MCF 10A (cell line): ENCODE results near the gene DDX59. TPM values are rescaled to one million over a fixed set of nuclear protein-coding genes. Genes with fewer than 3 reads are reported as not detected.

ENCODE experiments used
- BruUV-seq: library from RNA; stranded (reverse); fragments of 400-500 nt; replicated peaks from 2 replicates; lab custom pipeline; 2021; lab: Mats Ljungman, UMichigan
- CTCF ChIA-PET: fragments of 300-600 bp; sonication (Branson Sonifier 250); formaldehyde crosslinking; extraction: SDS; loops from one replicate; lab custom pipeline; 2021; ENCODE audit warnings: antibody characterized with exemption, inconsistent platforms; lab: Yijun Ruan, JAX
- POLR2A ChIA-PET: fragments of 300-600, 350-650 bp; sonication (Branson Sonifier 250); formaldehyde crosslinking; extraction: SDS; loops from one replicate; lab custom pipeline; 2020; ENCODE audit warnings: antibody characterized with exemption, inconsistent platforms; lab: Yijun Ruan, JAX
- DNase-seq: peaks from one replicate; pipeline ENCODE4 v3.0.0-alpha.2; 2018; ENCODE audit not compliant: unreplicated experiment
- H3K27ac Mint-ChIP-seq: one replicate; pipeline ENCODE4 v1.8.0; 2022; ENCODE audit warnings: mild to moderate bottlenecking, low read depth, mixed read lengths; ENCODE audit not compliant: unreplicated experiment
- H3K27me3 Mint-ChIP-seq: one replicate; pipeline ENCODE4 v1.8.0; 2022; ENCODE audit warnings: mixed read lengths; ENCODE audit not compliant: insufficient read depth, unreplicated experiment
- H3K36me3 Mint-ChIP-seq: one replicate; pipeline ENCODE4 v1.8.0; 2022; ENCODE audit warnings: mild to moderate bottlenecking, moderate library complexity, mixed read lengths; ENCODE audit not compliant: insufficient read depth, unreplicated experiment
- H3K4me1 Mint-ChIP-seq: one replicate; pipeline ENCODE4 v1.8.0; 2022; ENCODE audit warnings: mixed read lengths; ENCODE audit not compliant: insufficient read depth, unreplicated experiment
- H3K4me3 Mint-ChIP-seq: one replicate; pipeline ENCODE4 v1.8.0; 2022; ENCODE audit warnings: mild to moderate bottlenecking, moderate library complexity, mixed read lengths; ENCODE audit not compliant: unreplicated experiment
- H3K9me3 Mint-ChIP-seq: one replicate; pipeline ENCODE4 v1.8.0; 2022; ENCODE audit warnings: mixed read lengths; ENCODE audit not compliant: unreplicated experiment
- CTCF ChIP-seq: fragments of 200-600 bp; IDR thresholded peaks from one replicate; pipeline ENCODE4 v1.8.0; 2022; ENCODE audit warnings: antibody characterized with exemption, mild to moderate bottlenecking; ENCODE audit not compliant: unreplicated experiment
- intact Hi-C: fragments of 100-400 bp; cut with micrococcal nuclease; formaldehyde crosslinking; loops from 2 replicates; pipeline ENCODE4 v1.14.1; 2022
- total RNA-seq: library from RNA; stranded (reverse); gene quantifications from 2 replicates; pipeline ENCODE4 v1.2.3, GENCODE V29; 2022

The DDX59 gene
- total RNA-seq, 1 experiment from 2014 or later, result 50.7 TPM

GRCh38 chr1:200683298-200683697 lies 13.6 kb upstream of the DDX59 start:
- Mint-ChIP-seq H3K27me3 (no peaks in the 10 kb centered on the region), H3K4me1 (peaks cover 5% of the 10 kb centered on the region), H3K9me3 (no peaks in the 10 kb centered on the region), H3K36me3 (peaks cover under 1% of the 10 kb centered on the region), H3K27ac (no peak overlapping the region), H3K4me3 (no peak overlapping the region)
- ChIA-PET POLR2A (interaction anchor here (2.4 to 11.2 kb wide), 3 partner anchors 9 to 55 kb away, joined by 29 to 145 read pairs (median 88); partner anchors contain the start of genes CAMSAP2 and DDX59), CTCF (interaction anchor here (0.7 to 1.7 kb wide), 2 partner anchors 14 to 248 kb away, joined by 3 to 5 read pairs; partner anchors contain the start of gene DDX59)
- BruUV-seq, result no TSS peak
- no peak for TF ChIP-seq CTCF
- no peak for DNase-seq
- intact Hi-C loops, result no loop called here

GRCh38 chr1:200681231-200681630 lies 11.5 kb upstream of the DDX59 start:
- intact Hi-C loops, result no loop called here
- CTCF ChIA-PET, result interaction anchor here (0.7 to 1.1 kb wide), 4 partner anchors 11 to 77 kb away, joined by 3 to 4 read pairs (median 3); no protein-coding TSS in a partner anchor
- H3K4me1 Mint-ChIP-seq, result peaks cover 6% of the 10 kb centered on the region
- no TSS peak for BruUV-seq
- no peak overlapping the region for H3K4me3 Mint-ChIP-seq
- POLR2A ChIA-PET, result interaction anchor here (1.1 to 11.2 kb wide), 3 partner anchors 12 to 57 kb away, joined by 4 to 145 read pairs (median 88); partner anchors contain the start of genes CAMSAP2 and DDX59
- no peak for TF ChIP-seq CTCF
- no peaks in the 10 kb centered on the region for H3K36me3 Mint-ChIP-seq
- no peaks in the 10 kb centered on the region for H3K27me3 Mint-ChIP-seq
- no peaks in the 10 kb centered on the region for H3K9me3 Mint-ChIP-seq
- no peak overlapping the region for H3K27ac Mint-ChIP-seq
- no peak for DNase-seq

GRCh38 chr1:200676829-200677228 lies 7.1 kb upstream of the DDX59 start:
- no peak overlapping the region for H3K27ac Mint-ChIP-seq
- CTCF ChIA-PET, result interaction anchor here (0.6 to 1.4 kb wide), 12 partner anchors 13 to 1923 kb away, joined by 3 to 5 read pairs (median 3); partner anchors contain the start of gene CAMSAP2
- H3K9me3 Mint-ChIP-seq, result no peaks in the 10 kb centered on the region

DNA sequence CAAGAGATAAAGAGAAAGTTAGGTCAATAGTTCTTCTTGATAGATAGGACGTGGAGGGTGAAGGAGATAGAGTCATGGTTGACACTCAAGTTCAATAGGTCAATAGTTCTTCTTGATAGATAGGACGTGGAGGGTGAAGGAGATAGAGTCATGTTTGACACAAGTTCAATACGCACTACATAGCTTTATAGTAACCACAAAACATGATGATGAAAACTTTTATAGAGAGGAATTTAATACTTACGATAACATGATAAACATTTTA lies 5.8 kb upstream of the DDX59 start:
- CTCF ChIA-PET, result interaction anchor here (0.5 to 2.0 kb wide), 9 partner anchors 15 to 219 kb away, joined by 3 to 7 read pairs (median 4); partner anchors contain the start of genes CAMSAP2 and INAVA
- H3K27ac Mint-ChIP-seq, result peak overlapping the region; percentile 91
- no peaks in the 10 kb centered on the region for H3K9me3 Mint-ChIP-seq
- H3K27me3 Mint-ChIP-seq, result no peaks in the 10 kb centered on the region
- H3K4me3 Mint-ChIP-seq, result peak overlapping the region; percentile 45
- no peak for TF ChIP-seq CTCF
- H3K36me3 Mint-ChIP-seq, result no peaks in the 10 kb centered on the region
- DNase-seq, result no peak
- H3K4me1 Mint-ChIP-seq, result peaks cover 39% of the 10 kb centered on the region
- no TSS peak for BruUV-seq
- POLR2A ChIA-PET, result interaction anchor here (1.0 to 11.2 kb wide), 17 partner anchors 9 to 128 kb away, joined by 3 to 201 read pairs (median 8); partner anchors contain the start of genes CAMSAP2 and KIF14
- intact Hi-C loops, result no loop called here

More at GRCh38 chr1:200676829-200677228, 7.1 kb upstream of the DDX59 start:
- H3K27me3 Mint-ChIP-seq, result no peaks in the 10 kb centered on the region
- no peak overlapping the region for H3K4me3 Mint-ChIP-seq
- intact Hi-C loops, result no loop called here
- DNase-seq, result no peak
- POLR2A ChIA-PET, result interaction anchor here (0.6 to 11.2 kb wide), 10 partner anchors 8 to 105 kb away, joined by 3 to 201 read pairs (median 3); partner anchors contain the start of gene CAMSAP2
- H3K4me1 Mint-ChIP-seq, result peaks cover 28% of the 10 kb centered on the region
- BruUV-seq, result no TSS peak
- no peaks in the 10 kb centered on the region for H3K36me3 Mint-ChIP-seq
- no peak for TF ChIP-seq CTCF
